Hematopoietic multipotent progenitor cell treated with erythropoietin and hydrocortisone succinate and interleukin-3 and kit ligand, for 6 days (in vitro differentiated cells): ENCODE measurements around the gene TRIM77.
"Not testable (repeated sequence)": the region's sequence is repeated elsewhere in the genome, so short reads cannot be mapped to it uniquely, and the experiment has no call there.

Experiments used
- DNase-seq: peaks from one replicate; pipeline ENCODE4 v3.0.0-alpha.2; 2015

The TRIM77 gene

GRCh38 chr11:89709999-89710398 is at the start of gene TRIM77:
TSS of gene TRIM77 (plus strand) at chr11:89710299. CDS start at chr11:89710299, 0 bp downstream.
- not testable (repeated sequence) for DNase-seq

- no peak for DNase-seq
These were observed 43.1 kb upstream of the TRIM77 start for GRCh38 chr11:89667001-89667400.

- not testable (repeated sequence) for DNase-seq
These were observed 41.9 kb upstream of the TRIM77 start for GRCh38 chr11:89668158-89668557.

- DNase-seq, result not testable (repeated sequence)
These were observed 40.5 kb upstream of the TRIM77 start for GRCh38 chr11:89669586-89669985.

GRCh38 chr11:89669993-89670669 is 40.0 kb upstream of the TRIM77 start:
- DNase-seq, result not testable (repeated sequence)

- not testable (repeated sequence) for DNase-seq
These were observed 37.6 kb upstream of the TRIM77 start for GRCh38 chr11:89672547-89672946.

GRCh38 chr11:89673380-89673779 is 36.7 kb upstream of the TRIM77 start:
- DNase-seq, result not testable (repeated sequence)

- peak; percentile 3 for DNase-seq
These were observed 34.7 kb upstream of the TRIM77 start for GRCh38 chr11:89675383-89675782.

GRCh38 chr11:89675948-89676347 is 34.2 kb upstream of the TRIM77 start:
- not testable (repeated sequence) for DNase-seq

- not testable (repeated sequence) for DNase-seq
These were observed 3.0 kb upstream of the TRIM77 start for GRCh38 chr11:89707080-89707479.

- DNase-seq, result not testable (repeated sequence)
These were observed 14.9 kb downstream of the TRIM77 start for GRCh38 chr11:89724866-89725498.

GRCh38 chr11:89730215-89730614 is 20.1 kb downstream of the TRIM77 start:
- DNase-seq, result not testable (repeated sequence)

GRCh38 chr11:89736566-89736965 is 26.5 kb downstream of the TRIM77 start:
- DNase-seq, result no peak

GRCh38 chr11:89737116-89737515 is 27.0 kb downstream of the TRIM77 start:
- DNase-seq, result no peak

- not testable (repeated sequence) for DNase-seq
These were observed 31.3 kb downstream of the TRIM77 start for GRCh38 chr11:89741406-89741805.

- not testable (repeated sequence) for DNase-seq
These were observed 34.1 kb downstream of the TRIM77 start for GRCh38 chr11:89744158-89744557.

- DNase-seq, result not testable (repeated sequence)
These were observed 40.7 kb downstream of the TRIM77 start for GRCh38 chr11:89750822-89751221.
